Measurements from ENCODE around the gene PAFAH2.

DNA sequence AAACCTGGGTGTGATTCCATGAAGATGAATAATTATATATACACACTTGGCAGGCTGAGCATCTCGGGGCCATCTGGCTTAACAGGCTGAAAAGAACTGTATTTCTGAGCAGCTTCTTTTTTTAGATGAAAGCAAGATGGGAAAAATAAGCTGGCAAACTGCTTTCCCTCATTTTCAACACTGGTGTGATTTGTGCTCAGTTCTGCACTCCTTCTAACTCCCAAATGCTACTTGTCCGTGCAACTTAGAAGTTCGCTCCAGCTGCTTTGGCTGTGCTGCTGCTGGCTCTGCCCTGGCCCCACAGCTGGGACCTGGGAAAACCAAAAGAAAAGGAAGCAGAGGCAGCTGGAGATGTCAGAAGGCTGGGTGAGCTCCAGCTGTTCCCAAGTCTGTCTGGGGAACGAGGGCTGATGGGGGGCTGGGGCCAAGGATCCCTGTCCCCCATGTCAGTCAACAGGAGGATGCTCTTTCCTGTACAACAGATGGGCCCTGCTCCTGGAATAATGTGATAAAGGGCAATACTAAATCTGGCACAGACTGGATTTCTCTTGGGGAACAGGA lies 44.9 kb downstream of the PAFAH2 start:
- TF ChIP-seq, protein P1, sequence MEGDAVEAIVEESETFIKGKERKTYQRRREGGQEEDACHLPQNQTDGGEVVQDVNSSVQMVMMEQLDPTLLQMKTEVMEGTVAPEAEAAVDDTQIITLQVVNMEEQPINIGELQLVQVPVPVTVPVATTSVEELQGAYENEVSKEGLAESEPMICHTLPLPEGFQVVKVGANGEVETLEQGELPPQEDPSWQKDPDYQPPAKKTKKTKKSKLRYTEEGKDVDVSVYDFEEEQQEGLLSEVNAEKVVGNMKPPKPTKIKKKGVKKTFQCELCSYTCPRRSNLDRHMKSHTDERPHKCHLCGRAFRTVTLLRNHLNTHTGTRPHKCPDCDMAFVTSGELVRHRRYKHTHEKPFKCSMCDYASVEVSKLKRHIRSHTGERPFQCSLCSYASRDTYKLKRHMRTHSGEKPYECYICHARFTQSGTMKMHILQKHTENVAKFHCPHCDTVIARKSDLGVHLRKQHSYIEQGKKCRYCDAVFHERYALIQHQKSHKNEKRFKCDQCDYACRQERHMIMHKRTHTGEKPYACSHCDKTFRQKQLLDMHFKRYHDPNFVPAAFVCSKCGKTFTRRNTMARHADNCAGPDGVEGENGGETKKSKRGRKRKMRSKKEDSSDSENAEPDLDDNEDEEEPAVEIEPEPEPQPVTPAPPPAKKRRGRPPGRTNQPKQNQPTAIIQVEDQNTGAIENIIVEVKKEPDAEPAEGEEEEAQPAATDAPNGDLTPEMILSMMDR (IDR thresholded peaks at IDR 0.05), result no peak
- no peak for TF ChIP-seq POLR2A (IDR thresholded peaks at IDR 0.05)

Data from adrenal gland (tissue), 5 donors.